SHP77 (cell line): ENCODE measurements around the gene SMIM13.
A peak's percentile ranks its signal among the peaks of the same experiment; 100 is the strongest.

Experiments
- DNase-seq, 2 experiments: peaks; one replicate each; lab custom pipeline; 2025; lab: John Stamatoyannopoulos, UW

The SMIM13 gene

DNA sequence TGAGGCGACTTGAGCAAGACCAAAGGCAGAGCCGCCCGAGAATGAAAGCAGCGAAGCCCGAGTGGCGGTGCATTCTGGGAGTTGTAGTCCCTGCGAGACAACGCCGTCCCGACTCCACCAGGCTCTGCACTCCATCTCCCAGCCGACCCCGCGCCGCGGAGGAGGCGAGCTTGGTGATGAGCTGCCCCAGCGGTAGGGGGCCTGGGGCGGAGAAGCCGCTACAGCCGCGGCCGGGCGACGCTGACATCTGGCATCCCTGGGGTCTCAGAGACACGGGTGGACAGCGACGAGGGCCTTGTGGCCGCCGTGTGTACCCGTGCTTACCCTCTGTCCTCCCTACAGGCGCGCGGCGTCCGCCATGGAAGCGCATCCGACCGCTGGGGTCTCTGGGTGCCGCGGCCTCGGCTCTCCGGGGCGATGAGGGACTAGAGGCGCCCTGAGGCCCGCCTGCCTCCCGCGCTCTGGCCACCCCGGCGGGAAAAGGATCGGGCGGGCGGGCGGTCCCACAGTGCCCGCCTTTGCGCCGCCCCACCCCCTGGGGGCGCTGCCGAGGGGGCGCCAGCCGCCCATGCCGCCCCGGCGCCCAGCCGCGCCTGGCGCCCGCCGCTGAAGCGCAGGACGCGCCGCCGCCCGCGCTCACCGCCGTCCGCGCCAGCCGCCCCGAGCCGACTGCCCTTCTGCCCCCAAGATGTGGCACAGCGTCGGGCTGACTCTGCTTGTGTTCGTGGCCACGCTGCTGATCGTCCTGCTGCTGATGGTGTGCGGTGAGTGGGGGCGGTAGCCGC lies at the start of gene SMIM13:
Gene SMIM13, plus strand, starts transcription at position 209 of the 785 bp plus-strand sequence. Its CDS starts 480 bp downstream, at position 689.
- peak; percentile 90 to 95 for DNase-seq

DNA sequence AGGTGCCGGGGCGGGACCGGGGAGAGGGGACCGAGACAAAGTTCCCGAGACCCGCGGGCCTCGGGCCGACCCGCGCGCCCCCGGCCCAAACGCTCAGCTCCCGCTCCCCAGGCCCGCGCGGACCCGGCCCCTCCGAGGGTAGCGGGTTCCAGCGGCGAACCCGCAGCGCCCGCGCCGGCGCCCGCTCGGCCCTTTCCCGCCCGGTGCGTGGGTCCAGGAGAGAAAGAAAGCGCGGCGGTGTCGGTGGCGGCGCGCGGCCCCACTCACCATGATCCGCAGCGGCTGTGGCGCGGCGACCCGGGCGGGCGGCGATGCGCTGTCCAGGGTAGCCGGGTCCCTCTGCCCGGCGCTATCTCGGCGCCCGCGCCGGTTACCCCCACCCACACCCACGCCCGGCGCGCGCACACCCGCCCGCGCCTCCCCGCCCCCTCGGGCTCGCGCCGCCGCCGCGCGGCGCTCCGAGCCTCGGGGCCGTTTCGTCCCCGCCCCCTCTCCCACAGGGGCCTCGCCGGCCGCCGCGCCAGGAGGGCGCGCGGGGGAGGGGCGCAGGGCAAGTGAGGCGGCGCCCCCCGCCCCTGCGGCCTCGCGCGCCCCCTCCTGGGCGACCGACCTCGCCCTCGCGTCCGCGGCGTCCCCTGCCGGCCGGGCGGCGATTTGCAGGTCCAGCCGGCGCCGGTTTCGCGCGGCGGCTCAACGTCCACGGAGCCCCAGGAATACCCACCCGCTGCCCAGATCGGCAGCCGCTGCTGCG lies 49.5 kb upstream of the SMIM13 start, which contains the start of gene ELOVL2:
Gene ELOVL2, minus strand, starts transcription at position 345 of the 751 bp plus-strand sequence. Its CDS starts 75 bp downstream, at position 270.
- no peak for DNase-seq

DNA sequence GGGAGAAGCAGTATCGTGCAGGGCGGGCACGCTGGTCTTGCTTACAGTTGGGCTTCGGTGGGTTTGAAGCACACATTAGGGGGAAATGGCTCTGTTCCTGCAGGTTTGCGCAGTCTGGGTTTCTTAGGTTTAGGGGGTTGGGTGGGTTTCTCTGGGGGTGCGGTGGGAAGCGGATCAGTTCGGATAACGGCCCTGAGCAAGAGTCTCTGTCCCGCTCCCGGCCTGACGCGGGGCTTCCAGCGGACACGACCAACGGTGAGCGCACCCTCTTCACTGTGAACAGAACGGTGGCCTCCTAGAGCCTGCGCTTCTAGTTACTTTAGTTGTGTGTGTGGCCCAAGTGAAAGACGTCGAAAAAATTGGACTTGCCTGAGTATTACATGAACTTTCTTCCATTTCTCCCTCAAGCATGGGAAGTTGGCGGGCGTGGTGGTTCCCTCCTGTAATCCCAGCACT lies 48.9 kb upstream of the SMIM13 start:
- no peak for DNase-seq

DNA sequence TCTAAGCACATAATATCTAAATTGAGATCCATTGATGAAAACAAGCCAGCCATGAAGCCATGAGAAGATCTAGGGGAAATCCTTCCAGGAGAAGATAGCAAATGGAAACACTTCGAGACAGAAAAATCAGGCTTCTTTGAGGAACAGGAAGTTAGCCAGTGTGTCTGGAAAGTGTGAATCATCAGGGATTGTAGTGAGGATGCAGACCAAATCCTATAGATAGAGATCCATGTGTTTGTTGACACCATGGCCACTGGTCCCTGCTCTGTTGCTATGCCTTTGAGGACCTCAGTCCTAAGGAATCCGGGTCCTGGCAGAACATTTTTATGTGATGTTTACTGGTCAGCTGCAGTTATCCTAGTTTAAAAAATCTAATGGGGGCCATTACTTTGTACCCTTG lies 42.9 kb upstream of the SMIM13 start:
- DNase-seq: no peak

DNA sequence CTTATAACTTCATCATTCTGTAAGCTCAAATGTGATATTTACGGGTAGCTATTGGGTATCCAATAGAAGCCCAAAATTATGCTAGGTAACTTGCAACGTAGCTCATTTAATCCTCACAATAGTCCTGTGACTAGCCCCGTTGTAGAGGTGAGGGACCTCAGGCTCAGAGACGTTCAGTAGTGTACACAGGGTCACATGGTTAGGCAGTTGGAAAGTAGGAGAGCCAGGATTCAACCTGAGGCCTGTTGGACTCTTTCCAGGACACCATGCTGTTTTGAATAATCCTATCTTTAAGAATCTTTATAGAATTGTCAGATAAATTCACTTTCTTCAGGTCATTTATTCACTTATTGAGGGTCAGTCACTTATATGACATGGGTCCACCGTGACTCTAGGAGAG lies 40.3 kb upstream of the SMIM13 start:
- no peak for DNase-seq

DNA sequence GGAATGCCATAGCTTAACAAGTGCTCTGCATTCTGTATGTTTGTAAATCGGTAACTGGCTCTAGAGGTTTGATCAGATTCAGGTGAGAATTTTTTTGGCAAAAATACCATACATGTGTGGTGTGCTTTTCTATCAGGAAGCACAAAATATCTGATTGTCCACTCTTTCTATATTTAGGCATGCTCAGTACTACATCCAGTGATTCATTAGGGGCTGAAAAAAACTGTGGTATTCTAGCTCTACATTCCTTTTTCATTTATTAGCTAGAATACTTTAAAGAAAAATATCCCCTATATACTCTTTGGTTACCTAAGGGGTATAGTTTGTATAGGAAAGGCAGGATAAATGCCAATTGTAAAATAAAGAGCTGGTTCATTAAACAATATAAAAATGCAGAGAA lies 38.9 kb upstream of the SMIM13 start:
- DNase-seq: no peak

DNA sequence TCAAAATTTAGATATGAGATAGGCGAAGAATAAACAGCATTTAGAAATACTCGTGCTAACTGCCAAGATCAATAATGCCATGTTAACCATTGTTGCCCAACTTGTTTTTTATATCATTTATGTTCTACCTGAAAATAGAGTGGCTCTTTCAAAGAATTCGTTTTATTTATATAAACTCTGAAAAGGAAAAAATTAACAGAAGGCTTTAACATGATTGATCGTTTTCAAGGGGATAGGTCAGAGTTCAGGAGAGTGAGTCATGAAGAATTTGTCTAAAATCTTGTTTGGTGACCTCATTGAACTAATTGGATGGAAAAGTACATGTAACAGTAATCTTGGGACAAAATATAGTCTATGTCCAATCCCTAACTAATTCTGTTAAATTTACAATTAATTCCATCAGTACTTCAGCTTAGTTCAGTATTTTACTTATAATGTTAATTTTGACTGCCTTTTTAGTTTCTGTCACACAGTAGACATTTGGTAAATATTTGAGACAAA lies 38.5 kb upstream of the SMIM13 start:
- DNase-seq: no peak

DNA sequence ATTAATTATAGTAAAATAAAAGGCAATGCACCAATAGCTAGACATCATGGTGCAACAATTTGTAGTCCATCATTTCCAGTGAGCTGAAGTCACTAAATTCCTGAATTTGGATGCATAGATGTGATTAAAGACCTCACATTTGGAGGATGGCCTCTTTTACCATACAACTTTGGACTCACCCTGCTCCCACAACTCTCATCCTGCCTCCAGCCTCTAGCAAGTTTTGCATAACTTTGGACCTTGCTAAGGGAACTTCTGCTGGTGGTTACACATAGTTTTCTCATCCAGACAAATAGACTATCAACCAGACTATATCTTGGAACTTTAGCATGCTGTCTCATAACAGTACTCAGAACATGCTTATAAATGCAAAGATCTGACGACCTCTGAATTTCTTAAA lies 36.8 kb upstream of the SMIM13 start:
- DNase-seq: no peak

DNA sequence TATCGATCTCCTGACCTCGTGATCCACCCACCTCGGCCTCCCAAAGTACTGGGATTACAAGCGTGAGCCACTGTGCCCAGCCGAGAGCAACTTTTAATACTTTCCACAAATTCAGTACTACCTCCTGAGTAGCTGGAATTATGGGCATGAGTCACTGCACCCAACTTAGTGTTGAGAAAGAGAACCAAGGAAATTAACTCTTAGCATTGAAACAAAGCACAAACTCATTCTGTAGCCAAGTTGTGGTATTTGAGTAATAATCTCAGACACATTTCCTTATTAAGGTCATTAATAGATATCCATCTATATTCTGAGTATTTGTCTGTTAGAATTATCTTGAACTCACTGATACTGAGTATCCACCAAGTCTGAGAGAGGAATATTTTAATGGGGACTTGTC lies 35.2 kb upstream of the SMIM13 start:
- no peak for DNase-seq

DNA sequence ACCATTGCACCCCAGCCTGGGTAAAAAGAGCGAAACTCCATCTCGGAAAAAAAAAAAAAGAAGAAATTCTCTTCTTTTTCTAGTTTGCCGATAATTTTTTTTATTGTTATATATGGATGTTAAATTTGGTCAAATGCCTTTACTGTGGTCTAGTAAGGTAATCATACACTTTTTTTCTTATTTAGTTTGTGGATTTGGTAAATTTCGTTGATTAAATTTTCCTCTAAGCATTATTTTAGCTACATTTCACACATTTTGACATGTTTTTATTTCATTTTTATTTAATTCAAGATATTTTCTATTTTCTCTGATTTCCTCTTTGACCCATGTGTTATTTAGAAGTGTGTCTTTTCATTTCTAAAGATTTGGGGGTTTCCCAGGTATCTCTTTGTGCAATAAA lies 31.6 kb upstream of the SMIM13 start:
- DNase-seq: no peak

DNA sequence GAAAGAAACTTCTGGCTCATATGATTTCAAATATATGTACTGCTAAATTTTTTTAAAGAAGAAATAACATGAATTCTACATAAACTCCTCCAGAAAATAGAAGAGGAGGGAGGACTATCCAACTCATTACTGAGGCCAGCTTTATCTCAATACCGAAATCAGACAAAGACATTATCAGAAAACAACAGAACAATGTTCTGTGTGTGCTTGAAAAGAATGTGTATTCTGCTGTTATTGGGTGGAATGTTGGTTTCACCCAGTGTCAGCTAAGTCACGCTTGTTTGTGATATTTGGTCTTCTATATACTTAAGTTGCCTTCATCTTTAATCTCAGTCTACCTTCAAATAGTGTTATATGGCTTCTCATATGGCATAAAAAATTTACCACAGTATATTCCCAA lies 30.9 kb upstream of the SMIM13 start:
- DNase-seq: no peak

DNA sequence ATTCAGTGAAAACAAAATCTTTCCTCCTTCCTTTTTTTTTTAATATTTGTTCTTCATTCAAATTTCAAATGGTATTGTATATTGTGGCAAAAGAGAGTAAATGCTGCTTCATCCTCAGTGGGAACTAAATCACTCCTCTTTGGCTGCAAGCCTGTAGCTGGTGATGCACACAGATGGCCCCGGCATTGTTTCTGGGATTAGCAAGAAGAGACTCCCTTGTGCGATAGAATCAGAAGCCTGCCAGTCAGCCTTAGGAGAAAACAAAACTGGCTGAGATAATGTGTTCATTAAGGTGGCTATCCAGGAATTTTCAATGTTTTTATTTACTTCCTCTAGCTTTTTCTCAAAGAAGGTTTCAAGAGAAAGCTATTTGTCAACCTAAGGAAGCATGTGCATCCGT lies 28.8 kb upstream of the SMIM13 start:
- DNase-seq: no peak

DNA sequence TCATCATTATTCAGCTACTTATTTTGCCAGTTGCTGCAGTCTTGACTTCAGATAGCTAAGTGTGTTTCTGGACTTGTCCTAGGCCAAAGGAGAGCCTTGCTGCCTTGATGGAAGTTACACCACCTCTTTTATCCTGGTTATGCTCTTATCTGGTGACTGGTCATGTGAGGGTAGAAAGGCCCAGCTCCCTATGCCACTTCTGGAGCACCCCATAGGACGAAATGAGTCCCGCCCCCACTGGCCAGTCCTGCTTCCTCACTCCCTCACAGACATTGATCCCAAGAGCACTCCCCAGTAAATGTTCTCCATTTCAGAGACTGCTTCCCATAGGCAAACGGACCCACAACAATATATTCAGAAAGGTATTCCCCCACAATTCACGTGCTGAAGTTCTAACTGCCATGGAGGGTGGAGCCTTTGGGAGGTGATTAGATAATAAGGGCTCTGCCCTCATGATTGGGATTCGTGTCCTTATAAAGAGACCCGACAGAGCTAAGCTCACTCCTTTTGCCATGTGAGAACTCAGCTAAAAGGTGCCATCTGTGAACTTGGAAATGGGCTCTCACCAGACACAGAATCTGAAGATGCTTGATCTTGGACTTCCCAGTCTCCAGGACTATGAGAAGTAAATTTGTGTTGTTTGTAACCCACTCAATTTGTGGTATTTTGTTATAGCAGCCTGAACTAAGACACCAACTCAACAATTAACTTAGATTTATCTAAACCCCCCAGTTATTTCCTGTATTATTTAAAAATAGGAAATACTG lies 28.0 kb upstream of the SMIM13 start:
- no peak for DNase-seq

DNA sequence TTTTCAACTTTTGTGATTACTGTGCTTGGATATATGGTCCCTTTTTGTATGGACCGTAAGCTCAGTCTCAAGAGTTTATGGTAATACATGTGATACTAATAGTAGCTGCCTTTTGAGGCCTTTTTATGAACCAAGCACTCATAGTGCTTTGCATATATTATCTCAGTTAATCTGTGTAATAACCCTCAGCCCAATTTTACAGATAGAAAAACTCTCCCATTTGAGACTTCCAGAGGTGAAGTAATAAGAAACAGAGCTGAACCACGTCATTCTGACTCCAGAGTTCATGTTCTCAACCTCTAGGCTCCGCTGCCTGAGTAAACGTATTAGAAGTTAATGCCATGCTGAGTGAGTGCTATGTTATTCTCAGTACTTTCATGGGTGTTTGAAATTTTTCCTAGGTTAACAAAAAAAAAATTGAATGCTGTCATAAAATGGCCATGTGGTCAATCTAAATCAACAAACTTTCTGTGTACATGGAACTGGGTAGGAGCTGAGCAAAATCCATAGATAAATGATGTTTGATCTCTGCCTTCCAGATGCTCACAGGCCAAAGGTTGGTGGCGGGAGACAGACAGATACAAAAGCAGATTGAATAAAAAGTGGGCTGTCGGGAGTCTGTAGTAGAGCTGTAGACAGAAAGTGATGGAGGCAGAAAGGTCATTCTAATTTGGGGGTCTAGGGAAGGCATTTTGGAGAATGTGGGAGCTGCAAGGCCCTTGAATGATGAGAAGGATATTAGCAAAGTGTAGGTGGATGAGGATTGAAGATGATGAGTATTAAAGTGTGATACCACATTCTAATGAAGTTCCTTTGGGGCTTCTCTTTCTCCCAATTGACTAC lies 26.9 kb upstream of the SMIM13 start:
- DNase-seq: no peak

DNA sequence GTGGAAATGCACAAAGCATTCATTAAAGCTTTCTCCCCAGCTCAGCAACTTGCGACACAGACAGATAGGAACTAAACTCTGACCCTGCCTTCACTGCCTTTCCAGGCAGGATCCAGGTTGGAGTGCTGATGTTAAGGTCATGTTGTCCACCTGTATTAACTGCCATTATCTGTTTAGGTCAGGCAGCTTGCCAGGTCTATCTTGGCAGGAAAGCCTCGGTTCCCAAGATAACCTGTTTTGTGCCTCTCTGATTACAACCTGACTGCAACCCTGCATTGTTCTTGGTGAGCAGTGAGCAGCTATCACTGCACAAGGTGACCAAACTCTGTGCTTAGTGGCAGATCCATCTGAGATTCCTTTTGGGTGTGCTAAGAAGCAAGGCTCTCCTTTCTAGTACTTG lies 26.3 kb upstream of the SMIM13 start:
- DNase-seq: no peak

DNA sequence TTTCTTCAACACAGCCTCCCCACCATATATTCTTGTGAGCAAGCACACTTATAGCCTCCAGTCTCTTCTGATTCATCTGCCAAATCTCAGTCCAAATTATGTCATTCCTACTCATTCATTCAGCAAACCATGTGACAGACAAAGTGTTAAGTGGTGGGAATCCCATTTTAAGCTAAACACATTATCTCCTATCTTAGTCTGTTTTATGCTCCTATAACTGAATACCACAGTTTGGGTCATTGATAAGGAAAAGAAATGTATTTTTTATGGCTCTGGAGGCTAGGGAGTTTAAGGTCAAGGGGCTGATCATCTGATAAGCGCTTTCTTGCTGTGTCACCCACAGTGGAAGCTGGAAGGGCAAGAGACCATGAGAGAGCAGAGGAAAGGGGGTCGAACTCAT lies 23.9 kb upstream of the SMIM13 start:
- DNase-seq: no peak

DNA sequence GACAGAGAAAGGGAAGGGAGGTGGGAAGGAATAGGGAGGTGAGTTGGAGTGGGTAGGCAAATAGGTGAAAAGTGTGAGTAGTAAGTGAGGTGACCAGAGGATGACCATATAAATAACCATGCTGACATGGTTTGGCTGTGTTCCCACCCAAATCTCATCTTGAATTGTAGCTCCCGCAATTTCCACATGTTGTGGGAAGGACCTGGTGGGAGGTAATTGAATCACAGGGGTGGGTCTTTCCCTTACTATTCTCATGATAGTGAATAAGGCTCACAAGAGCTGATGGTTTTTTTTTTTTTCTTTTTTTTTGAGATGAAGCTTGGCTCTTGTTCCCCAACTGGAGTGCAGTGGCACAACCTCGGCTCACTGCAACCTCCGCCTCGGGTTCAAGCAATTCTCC lies 21.5 kb upstream of the SMIM13 start:
- DNase-seq: no peak

DNA sequence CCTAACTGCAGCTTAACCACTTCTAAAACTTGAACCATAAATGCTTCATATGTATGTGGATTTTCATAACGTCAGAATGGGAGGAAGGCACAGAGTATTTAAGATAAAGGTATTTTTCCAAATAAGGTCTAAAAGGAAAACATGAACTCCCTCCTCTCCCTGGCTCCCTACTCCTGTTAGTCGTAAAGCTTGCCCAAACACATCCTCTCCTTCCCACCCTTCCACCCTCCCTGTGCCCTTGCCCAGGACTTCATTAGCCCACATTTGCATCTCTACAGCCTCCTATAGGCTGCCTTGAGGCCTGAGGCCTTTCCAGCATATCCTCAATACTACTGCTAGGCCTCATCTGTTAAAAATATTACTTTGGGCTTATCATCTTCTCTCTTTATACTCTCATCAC lies 17.1 kb upstream of the SMIM13 start:
- no peak for DNase-seq

DNA sequence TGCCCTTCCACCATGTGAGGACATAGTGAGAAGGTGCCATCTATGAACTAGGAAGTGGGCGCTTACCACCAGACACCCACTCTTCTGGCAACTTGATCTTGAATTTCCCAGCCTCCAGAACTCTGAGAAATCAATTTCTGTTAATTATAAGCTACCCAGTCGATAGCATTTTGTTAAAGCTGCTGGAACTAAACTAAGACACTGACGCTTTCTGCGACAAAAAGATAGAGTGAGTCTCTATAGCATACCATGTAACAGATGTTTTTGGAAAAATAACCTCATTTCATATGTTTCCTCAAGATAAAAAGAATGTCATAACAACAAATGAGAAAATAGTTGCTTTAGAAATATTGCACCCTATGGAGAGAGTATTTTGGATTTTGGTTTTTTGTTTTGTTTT lies 15.4 kb upstream of the SMIM13 start:
- DNase-seq: no peak

DNA sequence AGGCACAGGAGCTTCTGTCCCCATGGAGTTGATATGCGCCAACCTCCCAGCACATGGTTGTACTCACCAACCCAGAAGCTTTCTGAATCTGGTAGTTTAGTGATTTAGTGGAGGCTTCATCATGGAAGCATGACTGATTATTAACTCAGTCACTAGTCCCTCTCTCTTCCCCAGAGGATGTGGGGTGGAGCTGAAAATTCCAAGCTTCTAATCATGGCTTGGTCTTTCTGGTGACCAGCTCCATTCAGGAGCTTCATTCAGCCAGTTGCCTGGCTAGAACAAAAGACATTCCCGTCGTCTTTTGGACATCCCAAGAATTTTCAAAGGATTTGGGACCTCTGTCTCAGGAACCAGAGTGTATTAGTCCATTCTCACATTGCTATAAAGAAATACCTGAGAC lies 13.3 kb upstream of the SMIM13 start:
- no peak for DNase-seq

DNA sequence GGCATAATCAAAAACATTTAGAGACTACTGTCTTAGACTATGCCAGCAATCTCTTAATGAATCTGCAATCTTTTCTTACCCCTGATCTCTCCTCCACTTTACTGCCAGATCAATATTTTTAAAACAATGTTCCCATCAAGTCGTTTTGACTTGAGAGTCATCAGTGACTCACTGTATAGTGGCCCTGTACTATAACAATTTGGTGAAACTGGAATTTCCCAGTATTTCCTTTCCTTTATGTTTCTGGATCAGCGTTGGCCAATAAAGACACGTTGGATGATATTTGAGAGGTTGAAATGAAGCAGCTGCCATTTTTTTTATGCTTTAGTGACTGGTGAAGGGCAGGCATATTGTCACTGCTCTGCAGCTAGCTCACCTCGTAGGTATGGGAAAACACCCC lies 10.1 kb upstream of the SMIM13 start:
- DNase-seq: no peak
